Measurements from ENCODE around the gene PALLD. TPM values are rescaled to one million over a fixed set of nuclear protein-coding genes. Genes with fewer than 3 reads are reported as not detected.
A peak's percentile ranks its signal among the peaks of the same experiment; 100 is the strongest.

Gene PALLD
- total and polyA plus RNA-seq, 2 donors (not counting 3 experiments of a cell fraction or from before 2014, with no cell fraction given), result 13.4 to 48.2 TPM

GRCh38 chr4:168486912-168487281 is 10.0 kb upstream of the PALLD start:
- Histone ChIP-seq H3K27me3 (ENCODE audit: control insufficient read depth in 2 of 2, insufficient read depth in 2 of 2, low read length in 2 of 2) (no peaks in the 10 kb centered on the region), H3K4me3 (replicated peaks in 1 of 3; ENCODE audit: insufficient read depth in 1 of 3, low read depth in 1 of 3, low read length in 3 of 3) (no peak overlapping the region), H3K9me1 (replicated peaks; ENCODE audit: control insufficient read depth, extremely low read depth, insufficient read depth, low read length) (no peaks in the 10 kb centered on the region), H3K9ac (replicated peaks; ENCODE audit: extremely low read depth, insufficient read depth, low read length) (no peak overlapping the region), H3K4me2 (ENCODE audit: insufficient read depth, low read length) (no peak overlapping the region), H4K20me1 (replicated peaks; ENCODE audit: control insufficient read depth, extremely low read depth, insufficient read depth, low read length) (no peaks in the 10 kb centered on the region), H2AFZ (ENCODE audit: low read depth, low read length) (peak overlapping the region; percentile 55), H3K27ac (ENCODE audit: insufficient read depth, low read depth, low read length) (no peak overlapping the region), H3K36me3 (ENCODE audit: control insufficient read depth in 2 of 2, extremely low read depth in 1 of 2, insufficient read depth in 2 of 2, low read length in 2 of 2) (no peaks in the 10 kb centered on the region), H3K9me3 (replicated peaks; ENCODE audit: control insufficient read depth, insufficient read depth, low read length) (no peaks in the 10 kb centered on the region), H3K79me2 (ENCODE audit: control insufficient read depth, insufficient read depth, low read length) (no peaks in the 10 kb centered on the region), H3K4me1 (ENCODE audit: control insufficient read depth, extremely low read depth, insufficient read depth, low read length) (peaks cover 5% of the 10 kb centered on the region)
- BruUV-seq (replicated peaks), result no TSS peak
- intact Hi-C loops (cut with micrococcal nuclease) (loop anchor here (10.0 kb wide), 1 partner anchor 302 kb away; no protein-coding TSS in a partner anchor), dilution Hi-C loops (cut with MboI; ENCODE audit: extremely low pct_ligation_motif_present, low sequenced_read_pairs) (no loop called here)
- ChIA-PET CTCF (interaction anchor here (0.8 to 2.0 kb wide), 7 partner anchors 10 to 431 kb away, joined by 3 to 5 read pairs (median 3); partner anchors contain the start of gene PALLD), POLR2A (no interaction called here)
- DNase-seq (ENCODE audit: low read depth, low spot score), result no peak
- FAIRE-seq, result no peak
- TF ChIP-seq FOS (IDR thresholded peaks at IDR 0.05; ENCODE audit: borderline replicate concordance, insufficient read depth, low read length) (peak; percentile 60), EZH2 (IDR thresholded peaks at IDR 0.05; ENCODE audit: borderline replicate concordance, low read depth, low read length, severe bottlenecking) (no peak), MYC (IDR thresholded peaks at IDR 0.05; ENCODE audit: low read depth, low read length) (no peak)

- no peaks in the 10 kb centered on the region for H3K79me2 ChIP-seq (ENCODE audit: control insufficient read depth, insufficient read depth, low read length)
- no peak overlapping the region for H3K27ac ChIP-seq (ENCODE audit: insufficient read depth, low read depth, low read length)
- TF ChIP-seq CTCF (IDR thresholded peaks at IDR 0.05; ENCODE audit: extremely low read depth in 1 of 2, insufficient read depth in 1 of 2, low read depth in 1 of 2, low read length in 2 of 2) (no peak), GATA2 (IDR thresholded peaks at IDR 0.05; ENCODE audit: insufficient read depth, insufficient read length, low read depth, low read length) (no peak), MAX (IDR thresholded peaks at IDR 0.05; ENCODE audit: insufficient read depth, insufficient read length) (no peak)
- H3K4me3 ChIP-seq (replicated peaks in 1 of 3; ENCODE audit: insufficient read depth in 1 of 3, low read depth in 1 of 3, low read length in 3 of 3), result no peak overlapping the region
- H3K4me2 ChIP-seq (ENCODE audit: insufficient read depth, low read length), result no peak overlapping the region
- no TSS peak for BruUV-seq (replicated peaks)
- DNase-seq (ENCODE audit: low read depth, low spot score) (no peak), FAIRE-seq (no peak)
- intact Hi-C loops (cut with micrococcal nuclease), result loop anchor here (10.0 kb wide), 1 partner anchor 303 kb away; no protein-coding TSS in a partner anchor
- POLR2A ChIA-PET, result no interaction called here
- peak overlapping the region; percentile 55 for H2AFZ ChIP-seq (ENCODE audit: low read depth, low read length)
- H3K9me3 ChIP-seq (replicated peaks; ENCODE audit: control insufficient read depth, insufficient read depth, low read length), result no peaks in the 10 kb centered on the region
- dilution Hi-C loops (cut with MboI; ENCODE audit: extremely low pct_ligation_motif_present, low sequenced_read_pairs), result no loop called here
- no peaks in the 10 kb centered on the region for H3K9me1 ChIP-seq (replicated peaks; ENCODE audit: control insufficient read depth, extremely low read depth, insufficient read depth, low read length)
- no peaks in the 10 kb centered on the region for H3K36me3 ChIP-seq (ENCODE audit: control insufficient read depth in 2 of 2, extremely low read depth in 1 of 2, insufficient read depth in 2 of 2, low read length in 2 of 2)
- H3K27me3 ChIP-seq (ENCODE audit: control insufficient read depth in 2 of 2, insufficient read depth in 2 of 2, low read length in 2 of 2), result no peaks in the 10 kb centered on the region
- peaks cover 2% of the 10 kb centered on the region for H3K4me1 ChIP-seq (ENCODE audit: control insufficient read depth, extremely low read depth, insufficient read depth, low read length)
- CTCF ChIA-PET, result interaction anchor here (0.8 to 2.0 kb wide), 8 partner anchors 9 to 430 kb away, joined by 3 to 5 read pairs (median 3); partner anchors contain the start of gene PALLD
- H3K9ac ChIP-seq (replicated peaks; ENCODE audit: extremely low read depth, insufficient read depth, low read length), result no peak overlapping the region
- H4K20me1 ChIP-seq (replicated peaks; ENCODE audit: control insufficient read depth, extremely low read depth, insufficient read depth, low read length), result no peaks in the 10 kb centered on the region
These were observed 9.4 kb upstream of the PALLD start for GRCh38 chr4:168487282-168488035.

All from endothelial cell of umbilical vein (primary cell).